Measurements from ENCODE around the gene FSCN2. TPM values are rescaled to one million over a fixed set of nuclear protein-coding genes. Genes with fewer than 3 reads are reported as not detected.

The FSCN2 gene
- total RNA-seq, 1 experiment from 2014 or later: 1.6 TPM

GRCh38 chr17:81546906-81547613 lies 18.9 kb downstream of the FSCN2 start:
- Histone ChIP-seq H3K56ac (ENCODE audit: insufficient read length, low read depth, low read length) (no peak overlapping the region), H3K27me3 (ENCODE audit: insufficient read depth, low read length) (no peaks in the 10 kb centered on the region), H3K14ac (ENCODE audit: insufficient read depth, low read length) (no peak overlapping the region; the same call in 1 of the 2 replicates), H2AFZ (ENCODE audit: low read length) (no peak overlapping the region), H2BK5ac (ENCODE audit: insufficient read length, low read length) (no peak overlapping the region), H3K4me2 (ENCODE audit: insufficient read depth, insufficient read length, low read length) (no peak overlapping the region), H3K23ac (ENCODE audit: insufficient read length, low read depth, low read length) (no peak overlapping the region), H2BK20ac (ENCODE audit: low read depth, low read length, poor library complexity, severe bottlenecking) (no peak overlapping the region), H3T11ph (ENCODE audit: low read length) (no peak overlapping the region), H2AK5ac (ENCODE audit: insufficient read length, low read length) (no peak overlapping the region), H4K20me1 (ENCODE audit: control insufficient read depth, insufficient read depth, insufficient read length) (no peaks in the 10 kb centered on the region), H4K5ac (ENCODE audit: insufficient read length, low read depth, low read length) (no peak overlapping the region), H4K91ac (ENCODE audit: insufficient read length, low read depth, low read length) (no peak overlapping the region), H3K23me2 (ENCODE audit: insufficient read length, low read depth, low read length, poor library complexity, severe bottlenecking) (peaks cover 4% of the 10 kb centered on the region), H3K79me2 (ENCODE audit: insufficient read depth, low read length) (peaks cover 2% of the 10 kb centered on the region; the same call in 1 of the 2 replicates), H3K79me1 (ENCODE audit: insufficient read depth, low read depth, low read length, poor library complexity, severe bottlenecking) (peaks cover 5% of the 10 kb centered on the region), H3K9me3 (ENCODE audit: control insufficient read depth, low read depth, low read length) (no peaks in the 10 kb centered on the region), H2BK120ac (ENCODE audit: low read depth, low read length, poor library complexity, severe bottlenecking) (no peak overlapping the region), H2BK15ac (ENCODE audit: low read depth, low read length) (no peak overlapping the region), H3K4me1 (ENCODE audit: insufficient read depth, low read length) (peaks cover 3% of the 10 kb centered on the region; the same call in 1 of the 2 replicates), H3K9ac (ENCODE audit: extremely low read depth, insufficient read length, low read length) (no peak overlapping the region), H2BK12ac (ENCODE audit: insufficient read length, low read depth, low read length) (no peak overlapping the region), H3K4ac (ENCODE audit: low read depth, low read length) (no peak overlapping the region), H3K18ac (ENCODE audit: insufficient read length, low read depth, low read length) (no peak overlapping the region), H4K8ac (replicated peaks; ENCODE audit: insufficient read length, low read depth, low read length) (no peak overlapping the region), H3K27ac (ENCODE audit: insufficient read length, low read depth, low read length) (no peak overlapping the region)
- peaks cover 5 to 6% of the 10 kb centered on the region in 2 experiments; a peak in 3 of 4 replicates for H3K4me1 Mint-ChIP-seq
- no peak for DNase-seq
- no peaks in the 10 kb centered on the region for H3K27me3 Mint-ChIP-seq (ENCODE audit: low read depth)
- no peak overlapping the region for H3K27ac Mint-ChIP-seq
- TF ChIP-seq, protein P1, sequence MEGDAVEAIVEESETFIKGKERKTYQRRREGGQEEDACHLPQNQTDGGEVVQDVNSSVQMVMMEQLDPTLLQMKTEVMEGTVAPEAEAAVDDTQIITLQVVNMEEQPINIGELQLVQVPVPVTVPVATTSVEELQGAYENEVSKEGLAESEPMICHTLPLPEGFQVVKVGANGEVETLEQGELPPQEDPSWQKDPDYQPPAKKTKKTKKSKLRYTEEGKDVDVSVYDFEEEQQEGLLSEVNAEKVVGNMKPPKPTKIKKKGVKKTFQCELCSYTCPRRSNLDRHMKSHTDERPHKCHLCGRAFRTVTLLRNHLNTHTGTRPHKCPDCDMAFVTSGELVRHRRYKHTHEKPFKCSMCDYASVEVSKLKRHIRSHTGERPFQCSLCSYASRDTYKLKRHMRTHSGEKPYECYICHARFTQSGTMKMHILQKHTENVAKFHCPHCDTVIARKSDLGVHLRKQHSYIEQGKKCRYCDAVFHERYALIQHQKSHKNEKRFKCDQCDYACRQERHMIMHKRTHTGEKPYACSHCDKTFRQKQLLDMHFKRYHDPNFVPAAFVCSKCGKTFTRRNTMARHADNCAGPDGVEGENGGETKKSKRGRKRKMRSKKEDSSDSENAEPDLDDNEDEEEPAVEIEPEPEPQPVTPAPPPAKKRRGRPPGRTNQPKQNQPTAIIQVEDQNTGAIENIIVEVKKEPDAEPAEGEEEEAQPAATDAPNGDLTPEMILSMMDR (conservative IDR thresholded peaks at IDR 0.05): no peak
- no CpG with 5 or more reads among the region's 36 CpGs for WGBS (ENCODE audit: extremely low coverage, insufficient read length, low lambda C conversion rate)
- no peaks in the 10 kb centered on the region; a peak in 1 of 5 replicates for H3K9me3 Mint-ChIP-seq
- peaks cover 20 to 62% (median 43%) of the 10 kb centered on the region in 3 experiments for H3K36me3 Mint-ChIP-seq (ENCODE audit: insufficient read depth in 1 of 3, low read depth in 3 of 3)
- H3K4me3 Mint-ChIP-seq: no peak overlapping the region
